Non-pigmented ciliary epithelial cell (primary cell): ENCODE data around the gene COX6A2.

Experiments used
- DNase-seq: peaks from one replicate; pipeline ENCODE4 v3.0.0-alpha.2; 2010; ENCODE audit warnings: low read depth

COX6A2 gene

DNA sequence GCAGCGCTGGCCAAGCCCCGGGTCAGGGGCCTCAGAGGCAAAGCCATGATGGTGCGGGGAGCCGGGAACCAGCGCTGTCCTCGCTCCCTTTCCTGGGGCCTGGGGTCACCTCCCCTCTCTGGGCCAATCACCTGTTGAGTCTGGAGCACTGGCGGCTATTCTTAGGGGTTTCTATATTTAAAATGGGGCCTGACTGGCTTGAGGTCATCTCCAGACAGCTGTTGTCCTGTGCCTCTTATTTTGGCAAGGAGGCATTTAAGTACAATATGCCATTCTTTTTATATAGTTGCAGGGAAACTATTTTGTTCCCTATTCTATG, at the start of gene COX6A2:
Gene COX6A2 (minus strand): TSS at position 82 of the 319 bp plus-strand sequence. CDS start 35 bp downstream, at position 47.
- DNase-seq: no peak

DNA sequence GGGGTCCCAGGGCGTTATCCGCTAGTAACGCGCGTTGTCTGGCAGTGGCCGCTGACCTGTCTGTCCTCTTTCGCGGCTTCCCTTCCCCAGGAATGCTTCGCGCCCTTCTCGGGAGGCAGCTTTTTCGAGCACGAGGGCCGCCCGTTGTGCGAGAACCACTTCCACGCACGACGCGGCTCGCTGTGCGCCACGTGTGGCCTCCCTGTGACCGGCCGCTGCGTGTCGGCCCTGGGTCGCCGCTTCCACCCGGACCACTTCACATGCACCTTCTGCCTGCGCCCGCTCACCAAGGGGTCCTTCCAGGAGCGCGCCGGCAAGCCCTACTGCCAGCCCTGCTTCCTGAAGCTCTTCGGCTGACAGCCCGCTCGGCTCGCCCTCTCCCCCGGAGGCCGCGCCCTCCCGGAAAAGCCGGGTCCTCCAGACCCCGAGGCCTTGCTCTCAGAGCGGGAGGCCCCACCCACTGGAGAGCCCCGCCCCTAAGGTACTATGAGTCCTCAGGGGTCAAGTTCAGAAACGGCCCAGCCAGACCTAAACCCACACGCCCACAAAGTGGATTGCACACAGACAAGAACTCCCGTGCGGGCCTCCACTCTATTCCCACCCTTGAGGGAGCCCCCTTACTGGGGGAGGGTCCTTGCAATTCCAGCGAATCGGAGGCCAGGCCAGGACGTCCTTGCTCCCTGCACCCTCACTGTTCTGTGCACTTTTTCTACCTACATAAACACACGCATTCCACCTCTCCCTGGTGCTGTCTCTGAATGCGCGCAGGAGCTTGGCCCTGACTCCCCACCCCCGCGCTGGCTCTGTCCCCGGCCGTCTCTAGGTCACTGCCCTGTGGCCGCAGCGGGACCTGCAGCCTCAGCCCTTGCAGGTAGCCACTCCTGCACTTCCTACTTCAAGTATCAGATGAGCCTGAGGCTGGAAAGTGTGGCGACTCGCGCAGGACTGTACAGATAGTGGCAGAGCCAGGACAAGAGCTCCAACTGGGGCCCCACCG, 49.4 kb upstream of the COX6A2 start:
- no peak for DNase-seq

DNA sequence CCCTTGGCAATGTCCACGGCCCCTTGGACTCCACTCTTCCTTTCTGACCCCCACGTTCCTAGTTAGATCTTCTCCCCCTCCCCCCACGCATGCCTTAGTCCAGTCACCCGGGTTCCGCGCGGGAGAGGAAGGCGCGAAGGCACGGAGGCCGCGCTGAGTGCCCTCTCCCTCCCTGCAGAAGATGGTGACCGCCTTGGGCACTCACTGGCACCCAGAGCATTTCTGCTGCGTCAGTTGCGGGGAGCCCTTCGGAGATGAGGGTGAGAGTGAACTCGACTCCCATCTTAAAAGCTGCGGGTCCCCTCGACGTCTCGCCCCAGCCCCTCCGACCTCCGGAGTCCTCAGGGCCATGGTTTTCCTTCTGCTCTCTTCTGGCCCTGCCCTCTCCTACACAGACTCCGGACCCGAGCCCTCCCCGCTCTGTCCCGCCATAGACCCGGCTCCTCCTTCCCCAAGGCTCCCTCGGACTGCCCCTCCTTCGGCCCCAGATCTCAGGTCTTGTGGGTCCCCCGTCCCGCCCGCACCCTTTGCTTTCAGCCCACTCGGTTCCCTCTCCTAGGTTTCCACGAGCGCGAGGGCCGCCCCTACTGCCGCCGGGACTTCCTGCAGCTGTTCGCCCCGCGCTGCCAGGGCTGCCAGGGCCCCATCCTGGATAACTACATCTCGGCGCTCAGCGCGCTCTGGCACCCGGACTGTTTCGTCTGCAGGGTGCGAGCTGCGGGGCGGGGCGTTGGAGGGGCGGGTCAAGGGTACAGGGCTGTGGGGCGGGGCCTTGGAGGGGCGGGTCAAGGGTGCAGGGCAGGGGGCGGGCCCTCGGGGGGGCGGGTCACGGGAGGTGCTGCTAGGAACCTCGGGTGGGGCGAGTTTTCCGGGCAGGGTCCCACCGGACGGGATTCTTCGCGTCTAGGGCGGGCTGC, 48.4 kb upstream of the COX6A2 start:
- DNase-seq: no peak

DNA sequence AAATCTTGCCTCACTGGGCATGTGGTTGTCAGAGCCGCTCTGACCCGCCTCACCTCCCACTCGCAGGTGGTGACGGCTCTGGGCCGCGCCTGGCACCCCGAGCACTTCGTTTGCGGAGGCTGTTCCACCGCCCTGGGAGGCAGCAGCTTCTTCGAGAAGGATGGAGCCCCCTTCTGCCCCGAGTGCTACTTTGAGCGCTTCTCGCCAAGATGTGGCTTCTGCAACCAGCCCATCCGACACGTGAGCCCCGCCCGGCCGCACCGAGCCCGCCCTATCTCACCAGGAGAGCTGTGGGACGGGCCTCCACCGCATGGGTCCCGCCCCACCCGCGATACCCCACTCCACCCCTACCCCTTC, 47.8 kb upstream of the COX6A2 start:
- no peak for DNase-seq

DNA sequence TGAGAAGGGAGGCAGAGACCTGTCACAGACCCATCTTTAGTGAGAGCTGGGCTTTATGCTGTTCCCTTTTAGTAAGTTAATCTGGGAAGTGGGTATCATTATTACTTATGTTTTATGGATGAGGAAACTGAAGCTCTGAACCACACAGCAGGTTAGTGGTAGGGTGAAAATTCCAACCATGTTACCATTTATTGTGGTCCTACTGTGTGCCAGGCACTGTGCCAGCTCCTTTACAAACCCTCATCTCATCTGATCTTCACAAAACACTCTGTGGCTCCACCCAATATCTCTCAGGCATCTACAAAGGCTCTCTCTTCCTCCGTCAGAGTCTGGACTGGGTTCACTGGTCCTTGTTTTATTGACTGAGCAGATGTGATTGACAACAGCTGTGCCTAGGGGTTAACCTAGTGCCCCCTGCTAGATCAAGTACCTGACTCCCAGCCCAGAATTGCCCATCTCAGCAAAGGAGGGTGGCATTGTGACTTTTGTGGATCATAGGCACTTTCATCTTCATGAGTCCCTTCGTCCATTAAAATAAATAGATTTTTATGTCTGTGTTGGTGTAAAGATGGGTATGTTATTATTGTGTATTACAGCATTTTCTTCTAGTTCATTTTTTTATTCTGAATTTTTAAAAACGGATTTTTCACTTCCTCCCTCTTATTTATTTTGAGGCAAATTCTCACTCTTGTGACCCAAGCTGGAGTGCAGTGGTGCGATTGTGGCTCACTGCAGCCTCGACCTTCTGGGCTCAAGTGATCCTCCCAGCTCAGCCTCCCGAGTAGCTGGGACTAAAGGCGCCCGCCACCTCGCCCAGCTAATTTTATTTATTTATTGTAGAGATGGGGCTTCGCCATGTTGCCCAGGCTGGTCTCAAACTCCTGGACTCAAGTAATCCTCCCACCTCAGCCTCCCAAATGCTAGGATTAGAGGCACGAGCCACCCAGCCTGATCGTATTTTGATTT, 46.9 kb upstream of the COX6A2 start:
- DNase-seq: no peak

DNA sequence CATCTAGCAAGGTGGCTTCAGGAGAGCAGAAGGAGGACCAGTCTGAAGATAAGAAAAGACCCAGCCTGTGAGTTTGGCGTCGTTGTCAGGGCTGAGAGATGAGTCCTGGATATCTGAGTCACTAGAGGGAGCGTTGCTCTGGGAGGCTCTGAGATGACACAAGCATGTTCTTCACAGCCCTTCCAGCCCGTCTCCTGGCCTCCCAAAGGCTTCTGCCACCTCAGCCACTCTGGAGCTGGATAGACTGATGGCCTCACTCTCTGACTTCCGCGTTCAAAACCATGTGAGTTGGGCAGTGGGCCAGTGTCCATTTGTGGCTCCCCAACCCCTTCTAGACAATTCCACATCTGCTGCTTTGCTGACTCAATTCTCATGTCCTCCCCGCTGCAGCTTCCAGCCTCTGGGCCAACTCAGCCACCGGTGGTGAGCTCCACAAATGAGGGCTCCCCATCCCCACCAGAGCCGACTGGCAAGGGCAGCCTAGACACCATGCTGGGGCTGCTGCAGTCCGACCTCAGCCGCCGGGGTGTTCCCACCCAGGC, 46.1 kb upstream of the COX6A2 start:
- DNase-seq: peak; percentile 79

DNA sequence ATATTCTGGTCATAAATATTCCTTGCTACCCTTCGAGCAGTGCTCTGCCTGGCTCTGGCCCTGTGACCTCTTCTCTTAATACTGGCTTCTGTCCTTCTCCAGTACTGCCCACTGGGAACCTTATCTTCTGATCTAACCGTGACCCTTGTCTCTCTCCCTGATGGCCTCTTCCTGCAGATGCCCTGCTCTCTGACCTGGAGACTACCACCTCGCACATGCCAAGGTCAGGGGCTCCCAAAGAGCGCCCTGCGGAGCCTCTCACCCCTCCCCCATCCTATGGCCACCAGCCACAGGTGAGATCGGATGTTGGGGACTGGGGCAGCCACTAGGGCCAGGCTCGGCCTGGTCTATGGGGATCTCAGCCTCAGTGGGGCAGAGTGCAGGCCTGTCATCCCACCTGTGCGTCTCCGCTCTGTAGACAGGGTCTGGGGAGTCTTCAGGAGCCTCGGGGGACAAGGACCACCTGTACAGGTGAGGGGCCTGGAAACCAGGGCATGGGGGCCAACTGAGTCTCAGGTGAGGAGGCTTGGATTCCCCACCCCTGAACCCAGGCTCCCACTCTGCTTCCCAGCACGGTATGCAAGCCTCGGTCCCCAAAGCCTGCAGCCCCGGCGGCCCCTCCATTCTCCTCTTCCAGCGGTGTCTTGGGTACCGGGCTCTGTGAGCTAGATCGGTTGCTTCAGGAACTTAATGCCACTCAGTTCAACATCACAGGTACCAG, 45.3 kb upstream of the COX6A2 start:
- no peak for DNase-seq

DNA sequence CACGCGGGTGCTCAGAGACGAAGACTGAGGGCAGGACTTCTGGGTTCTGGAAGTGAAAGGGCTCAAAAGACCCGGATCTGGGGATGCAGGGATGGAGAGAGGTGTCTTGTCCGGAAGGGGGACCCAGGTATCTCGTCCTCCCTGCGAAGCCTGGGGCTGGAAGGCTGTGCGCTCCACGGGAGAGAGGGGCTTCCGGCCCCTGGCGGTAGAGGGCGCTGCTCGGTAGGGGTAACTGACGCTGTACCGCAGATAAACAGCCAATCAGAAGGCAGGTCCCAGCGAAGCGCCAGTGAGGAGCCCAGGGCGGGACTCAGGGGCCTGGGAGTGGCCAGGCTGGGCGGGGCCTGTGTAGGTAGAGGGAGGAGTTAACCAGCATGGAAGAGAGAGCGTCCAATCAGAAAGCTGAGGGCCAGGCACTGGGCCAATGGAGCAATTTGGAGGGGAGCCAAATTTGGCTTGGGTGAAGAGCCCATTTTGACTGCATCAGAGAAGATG, 44.6 kb upstream of the COX6A2 start:
- DNase-seq: peak; percentile 75

DNA sequence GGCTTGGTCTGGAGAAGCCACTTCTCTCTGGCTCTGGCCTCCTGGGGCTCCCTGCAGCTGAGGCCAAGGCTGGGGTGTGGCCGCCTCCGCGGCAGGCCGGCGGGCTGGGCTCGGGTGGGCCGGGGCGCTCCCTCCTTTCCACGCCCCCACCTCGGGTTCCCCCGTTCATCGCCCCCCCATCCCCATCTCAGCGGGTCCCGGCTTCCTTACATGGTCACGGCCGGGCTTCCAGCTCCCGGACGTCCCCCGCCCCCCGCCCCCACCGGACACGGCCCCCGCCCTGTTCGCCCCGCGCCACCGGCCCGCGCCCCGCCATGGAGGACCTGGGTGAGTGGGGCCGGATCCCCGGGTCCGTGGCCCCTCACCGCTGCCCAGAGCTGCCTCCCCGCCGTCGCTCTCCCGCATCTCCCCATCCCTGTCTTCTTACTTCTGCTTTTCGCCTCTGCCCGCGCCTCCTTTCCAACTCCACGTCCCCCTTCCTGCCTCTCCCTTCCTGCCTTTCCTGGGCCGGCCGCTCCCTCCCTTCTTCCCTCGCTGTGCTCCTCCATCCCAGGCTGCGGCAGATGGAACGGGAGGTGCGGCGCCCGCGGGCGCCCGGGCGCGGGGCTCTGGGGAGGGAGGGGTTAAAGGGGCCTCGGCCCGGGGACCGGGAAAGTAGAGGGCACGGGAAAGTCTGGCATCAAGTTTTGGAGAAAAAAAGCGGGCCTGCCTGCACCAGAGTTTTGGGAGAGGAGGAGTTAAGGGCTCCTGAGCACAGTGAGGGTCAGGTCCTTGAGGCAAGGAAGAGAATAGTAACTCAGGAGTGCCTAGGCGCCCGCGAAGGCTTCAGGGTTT, 43.9 kb upstream of the COX6A2 start, which contains the start of gene TGFB1I1:
Gene TGFB1I1 (plus strand): TSS at position 278 of the 834 bp plus-strand sequence. CDS start 37 bp downstream, at position 315.
- no peak for DNase-seq

DNA sequence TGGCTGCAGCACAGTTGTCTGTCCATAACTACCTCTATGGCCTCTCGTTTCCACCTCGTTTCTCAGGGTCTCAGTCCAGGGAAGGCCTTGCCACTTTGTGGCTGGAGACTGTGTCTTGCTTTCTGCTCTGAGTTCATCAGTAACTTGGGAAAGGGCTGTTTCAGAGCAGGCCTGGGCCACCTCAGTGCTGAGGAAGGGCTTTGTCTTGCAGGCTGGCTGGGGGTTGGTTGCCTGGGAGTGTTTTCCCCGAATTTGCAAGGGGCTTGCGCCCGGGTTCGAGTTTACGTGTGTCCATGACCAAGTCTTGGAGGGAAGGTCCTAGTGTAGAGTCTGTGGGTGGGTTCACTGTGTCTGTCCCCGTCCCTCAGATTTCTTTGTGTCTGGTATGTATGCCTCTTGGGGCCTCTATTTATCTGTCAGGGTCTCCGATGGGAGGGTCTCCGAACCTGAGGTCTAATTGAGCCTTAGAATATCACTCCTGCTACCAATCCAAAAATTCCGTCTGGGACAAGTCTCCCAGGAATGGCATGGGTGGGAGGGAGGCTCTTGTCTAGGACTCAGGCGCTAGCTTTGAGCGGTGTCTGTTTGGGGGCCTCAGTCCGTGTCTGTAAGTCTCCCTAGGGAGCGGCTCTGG, 43.2 kb upstream of the COX6A2 start:
- DNase-seq: no peak

DNA sequence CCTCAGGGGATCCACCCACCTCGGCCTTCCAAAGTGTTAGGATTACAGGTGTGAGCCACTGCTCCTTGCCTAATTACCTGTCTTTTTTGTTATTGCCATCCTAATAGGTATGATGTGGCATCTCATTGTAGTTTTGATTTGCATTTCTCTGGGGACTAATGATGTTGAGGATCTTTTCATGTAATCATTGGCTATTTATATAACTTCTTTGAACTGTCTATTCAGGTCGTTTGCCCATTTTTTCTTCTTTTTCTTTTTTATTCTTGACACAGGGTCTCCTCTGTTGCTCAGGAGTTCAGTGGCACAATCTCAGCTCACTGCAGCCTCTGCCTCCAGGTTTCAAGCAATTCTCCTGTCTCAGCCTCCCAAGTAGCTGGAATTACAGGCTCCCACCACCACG, 42.5 kb upstream of the COX6A2 start:
- no peak for DNase-seq

DNA sequence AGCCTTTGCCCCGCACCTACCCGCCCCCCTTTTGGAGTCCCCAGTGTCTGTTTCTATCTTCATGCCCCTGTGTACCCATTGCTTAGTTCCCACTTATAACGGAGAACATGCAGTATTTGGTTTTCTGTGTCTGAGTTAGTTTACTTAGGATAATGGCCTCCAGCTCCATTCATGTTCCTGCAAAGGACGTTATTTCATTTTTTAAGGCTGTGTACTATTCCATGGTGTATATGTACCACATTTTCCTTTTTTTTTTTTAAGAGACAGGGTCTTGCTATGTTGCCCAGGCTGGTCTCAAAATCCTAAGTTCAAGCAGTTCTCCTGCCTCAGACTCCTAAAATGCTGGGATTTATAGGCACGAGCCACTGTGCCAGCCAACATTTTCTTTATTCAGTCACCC, 39.7 kb upstream of the COX6A2 start:
- DNase-seq: no peak

DNA sequence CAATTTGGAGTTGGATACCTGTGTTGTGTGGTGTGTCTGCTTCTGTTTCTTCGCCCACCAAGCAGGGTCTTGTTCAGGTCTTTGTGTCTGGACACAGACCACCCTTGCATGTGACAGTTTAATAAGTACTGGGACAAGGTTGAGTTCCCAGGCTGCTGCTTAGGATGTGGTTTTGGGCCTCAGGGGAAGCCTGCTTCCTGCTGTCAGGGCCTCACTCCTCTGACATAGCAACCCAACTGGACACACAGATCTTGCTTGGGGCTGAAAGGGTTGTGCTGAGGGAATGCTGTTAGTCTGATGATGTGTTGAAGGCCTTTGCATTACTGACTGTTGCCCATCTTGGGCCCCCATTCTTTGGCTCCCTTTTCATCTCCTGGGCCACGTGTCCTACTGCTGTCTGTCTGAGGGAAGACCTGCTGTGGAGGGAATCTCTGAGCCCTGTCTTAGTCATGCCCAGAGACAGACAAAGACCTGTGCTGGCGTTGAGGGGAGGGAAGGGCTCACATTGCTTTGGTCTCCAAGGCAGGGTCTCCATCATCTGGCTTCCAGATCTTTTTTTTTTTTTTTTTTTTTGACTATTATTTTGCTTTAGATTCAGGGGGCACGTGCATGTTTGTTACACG, 39.1 kb upstream of the COX6A2 start:
- no peak for DNase-seq

DNA sequence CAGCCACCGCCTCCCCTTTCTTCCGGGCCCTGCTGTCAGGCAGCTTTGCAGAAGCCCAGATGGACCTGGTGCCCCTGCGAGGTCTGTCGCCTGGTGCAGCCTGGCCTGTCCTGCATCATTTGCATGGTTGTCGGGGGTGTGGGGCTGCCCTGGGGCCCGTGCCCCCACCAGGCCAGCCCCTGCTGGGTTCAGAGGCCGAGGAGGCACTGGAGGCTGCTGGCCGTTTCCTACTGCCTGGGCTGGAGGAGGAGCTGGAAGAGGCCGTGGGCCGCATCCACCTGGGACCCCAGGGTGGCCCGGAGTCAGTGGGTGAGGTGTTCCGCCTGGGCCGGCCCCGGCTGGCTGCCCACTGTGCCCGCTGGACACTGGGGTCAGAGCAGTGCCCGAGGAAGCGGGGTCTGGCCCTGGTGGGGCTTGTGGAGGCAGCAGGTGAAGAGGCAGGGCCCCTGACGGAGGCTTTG, 38.3 kb upstream of the COX6A2 start:
- no peak for DNase-seq

DNA sequence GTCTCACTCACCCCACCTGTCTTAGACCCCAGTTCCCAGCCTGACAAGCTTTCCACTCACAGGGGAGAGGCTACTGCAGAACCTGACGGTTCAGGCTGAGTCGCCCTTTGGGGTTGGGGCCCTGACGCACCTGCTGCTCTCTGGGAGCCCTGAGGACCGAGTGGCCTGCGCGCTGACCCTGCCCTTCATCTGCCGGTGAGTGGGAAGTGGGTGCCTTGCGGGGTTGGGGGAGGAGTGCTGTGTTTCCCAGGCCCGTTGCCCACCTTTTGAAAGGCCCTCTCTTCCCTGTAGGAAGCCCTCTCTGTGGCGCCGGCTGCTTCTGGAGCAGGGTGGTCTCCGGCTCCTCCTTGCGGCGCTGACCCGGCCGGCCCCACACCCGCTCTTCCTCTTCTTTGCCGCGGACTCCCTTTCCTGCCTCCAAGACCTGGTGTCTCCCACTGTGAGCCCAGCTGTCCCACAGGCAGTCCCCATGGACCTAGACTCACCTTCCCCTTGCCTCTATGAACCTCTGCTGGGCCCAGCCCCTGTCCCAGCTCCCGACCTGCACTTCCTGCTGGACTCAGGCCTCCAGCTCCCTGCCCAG, 37.7 kb upstream of the COX6A2 start:
- no peak for DNase-seq

DNA sequence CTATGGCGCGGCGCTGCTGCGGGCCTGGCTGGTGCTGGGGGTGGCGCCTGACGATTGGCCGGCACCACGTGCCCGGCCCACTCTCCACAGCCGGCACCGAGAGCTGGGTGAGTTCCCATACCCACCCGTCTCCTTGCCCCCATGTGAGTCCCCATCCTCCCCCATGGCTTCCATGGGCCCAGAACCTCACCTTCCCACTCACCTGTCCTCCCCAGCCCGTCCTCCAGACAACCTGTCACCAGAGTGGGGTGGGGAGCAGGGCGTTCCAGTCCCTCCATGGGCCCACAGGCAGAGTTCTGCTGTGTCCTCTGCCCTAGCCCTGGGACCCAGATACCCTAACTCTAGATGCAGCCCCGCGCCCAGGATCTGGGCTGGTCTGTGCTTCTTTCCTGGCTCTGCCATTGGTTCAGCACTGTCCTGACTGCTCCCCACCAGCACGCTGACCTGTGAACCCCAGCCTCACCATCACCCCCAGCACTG, 36.7 kb upstream of the COX6A2 start:
- no peak for DNase-seq

DNA sequence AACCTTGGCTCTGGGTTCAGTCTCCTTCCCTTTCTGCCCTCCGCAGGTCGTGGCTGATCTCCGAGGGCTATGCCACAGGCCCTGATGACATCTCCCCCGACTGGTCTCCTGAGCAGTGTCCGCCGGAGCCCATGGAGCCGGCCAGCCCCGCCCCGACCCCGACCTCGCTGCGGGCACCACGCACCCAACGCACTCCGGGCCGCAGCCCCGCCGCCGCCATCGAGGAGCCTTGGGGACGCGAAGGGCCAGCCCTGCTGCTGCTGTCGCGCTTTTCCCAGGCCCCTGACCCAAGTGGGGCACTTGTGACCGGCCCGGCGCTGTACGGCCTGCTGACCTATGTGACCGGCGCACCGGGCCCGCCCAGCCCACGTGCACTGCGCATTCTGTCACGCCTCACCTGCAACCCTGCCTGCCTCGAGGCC, 36.2 kb upstream of the COX6A2 start:
- DNase-seq: no peak
